GM18511 (cell line): ENCODE results near the gene PEX10.
"Not testable (repeated sequence)": the region's sequence is repeated elsewhere in the genome, so short reads cannot be mapped to it uniquely, and the experiment has no call there.

ENCODE experiments used
- ATAC-seq: cut with Tn5 transposase; IDR thresholded peaks from one replicate; pipeline ENCODE4 v1.9.1; 2021; ENCODE audit warnings: mild to moderate bottlenecking, moderate library complexity; ENCODE audit not compliant: unreplicated experiment

Gene PEX10

GRCh38 chr1:2443277-2444137 lies 31.1 kb upstream of the PEX10 start:
- no peak for ATAC-seq

DNA sequence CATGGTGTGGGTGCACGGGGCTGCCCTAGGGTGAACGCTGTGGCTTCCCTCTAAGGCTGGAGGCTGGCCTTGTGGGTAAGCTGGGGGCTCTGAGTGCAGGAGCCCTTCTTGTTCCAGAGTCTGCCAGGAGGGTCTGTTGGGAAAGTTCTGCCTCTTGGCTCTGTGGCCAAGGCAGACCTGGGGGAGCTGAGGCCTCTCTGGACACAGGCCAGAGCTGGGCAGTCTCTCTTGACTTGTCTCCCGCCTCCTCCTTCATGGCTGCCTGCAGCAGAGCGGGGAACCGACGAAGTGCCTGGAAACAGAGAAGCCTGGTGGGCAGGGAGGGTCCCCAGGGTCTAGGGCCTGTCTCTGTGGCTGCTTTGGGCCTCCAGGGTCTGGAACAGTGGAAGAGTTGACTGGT lies 30.3 kb upstream of the PEX10 start:
- no peak for ATAC-seq

DNA sequence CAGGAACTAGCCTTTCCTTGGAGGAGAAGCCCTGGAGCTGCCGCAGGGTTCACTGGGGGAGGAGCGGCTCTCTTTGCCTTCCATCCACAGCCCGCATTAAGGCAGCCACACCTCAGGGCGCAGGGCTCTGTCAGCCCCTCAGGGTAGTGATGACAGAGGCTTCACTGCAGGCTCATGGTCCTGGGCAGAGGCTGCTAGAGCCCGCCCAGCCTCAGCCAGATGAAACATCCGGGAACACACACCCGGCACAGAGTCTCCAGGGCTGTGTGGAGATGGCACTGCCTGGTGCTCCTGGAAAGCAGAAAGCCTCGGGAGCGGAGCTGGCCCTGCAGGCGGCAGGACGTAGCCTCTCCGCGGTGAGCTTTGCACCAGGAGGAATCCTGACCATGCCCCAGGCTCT lies 29.4 kb upstream of the PEX10 start:
- no peak for ATAC-seq

GRCh38 chr1:2440346-2440745 lies 28.0 kb upstream of the PEX10 start:
- ATAC-seq = not testable (repeated sequence)

- no peak for ATAC-seq
Observed at GRCh38 chr1:2439369-2439768, 27.0 kb upstream of the PEX10 start.

DNA sequence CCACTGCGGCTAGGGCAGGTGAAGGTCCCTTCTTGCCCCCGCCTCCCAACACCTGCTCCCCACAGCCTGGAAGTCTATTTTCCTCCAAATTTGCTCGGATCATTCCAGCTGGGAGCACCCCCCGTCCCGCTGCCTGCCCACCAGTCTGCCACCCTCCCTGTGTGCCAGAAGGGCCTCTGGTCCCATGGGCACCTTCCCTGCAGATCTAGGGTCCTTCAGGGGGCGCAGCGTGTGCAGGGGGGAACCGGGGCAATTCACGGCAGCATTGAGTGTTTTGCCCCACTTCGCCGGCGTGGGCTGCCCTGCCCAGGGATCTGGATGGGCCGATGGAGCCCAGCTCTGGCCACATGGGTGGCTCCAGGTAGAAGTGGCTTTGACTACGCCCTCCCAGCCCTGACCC lies 26.3 kb upstream of the PEX10 start:
- ATAC-seq = no peak

DNA sequence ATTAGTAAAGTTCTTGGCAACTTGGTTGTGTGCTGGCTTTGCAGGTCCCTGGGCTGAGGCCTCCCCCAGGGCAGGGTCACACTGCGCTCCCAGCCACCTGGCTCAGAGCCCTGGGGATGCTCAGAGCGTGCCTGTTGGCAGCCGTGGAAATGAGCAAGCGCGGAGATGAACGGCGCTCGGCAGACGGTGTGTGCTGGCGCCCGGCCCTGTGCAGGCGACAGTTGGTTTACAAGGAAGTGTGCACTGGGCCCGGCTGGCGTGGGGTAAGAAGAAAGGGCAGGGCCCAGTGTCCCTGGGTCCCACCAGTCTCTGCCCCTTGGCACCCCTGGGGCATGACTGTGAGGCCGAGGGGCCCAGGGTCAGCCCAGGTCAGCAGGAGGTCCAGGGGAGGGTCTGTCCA lies 25.7 kb upstream of the PEX10 start:
- no peak for ATAC-seq

GRCh38 chr1:2437617-2438016 lies 25.3 kb upstream of the PEX10 start:
- no peak for ATAC-seq

- no peak for ATAC-seq
Observed at GRCh38 chr1:2436876-2437275, 24.5 kb upstream of the PEX10 start.

DNA sequence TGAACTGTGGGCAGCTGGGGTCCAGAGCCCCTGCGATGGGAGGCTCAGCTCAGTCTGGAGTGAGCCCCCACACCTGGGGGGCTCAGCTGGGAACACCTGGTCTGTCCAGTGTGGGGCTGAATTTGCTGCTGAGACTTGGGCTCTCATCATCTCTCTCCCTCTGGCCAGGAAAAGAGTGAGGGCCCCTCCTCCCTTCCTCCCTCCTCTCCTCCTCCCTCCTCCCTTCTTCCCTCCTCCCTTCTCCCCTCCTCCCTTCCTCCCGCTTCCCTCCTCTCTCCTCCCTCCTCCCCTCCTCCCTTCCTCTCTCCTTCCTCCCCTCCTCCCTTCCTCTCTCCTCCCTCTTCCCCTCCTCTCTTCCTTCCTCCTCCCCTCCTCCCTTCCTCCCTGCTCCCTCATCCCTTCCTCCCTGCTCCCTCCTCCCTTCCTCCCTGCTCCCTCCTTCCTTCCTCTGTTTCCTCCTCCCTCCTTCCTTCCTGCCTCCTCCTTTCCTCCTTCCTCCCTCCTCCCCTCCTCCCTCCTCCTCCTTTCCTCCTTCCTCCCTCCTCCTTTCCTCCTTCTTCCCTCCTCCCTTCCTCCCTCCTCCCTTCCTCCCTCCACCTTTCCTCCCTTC lies 23.5 kb upstream of the PEX10 start:
- ATAC-seq = no peak

GRCh38 chr1:2435091-2435490 lies 22.7 kb upstream of the PEX10 start:
- no peak for ATAC-seq

GRCh38 chr1:2433936-2434655 lies 21.7 kb upstream of the PEX10 start:
- no peak for ATAC-seq

GRCh38 chr1:2433196-2433595 lies 20.8 kb upstream of the PEX10 start:
- ATAC-seq = no peak

GRCh38 chr1:2432441-2432844 lies 20.1 kb upstream of the PEX10 start:
- ATAC-seq = no peak

DNA sequence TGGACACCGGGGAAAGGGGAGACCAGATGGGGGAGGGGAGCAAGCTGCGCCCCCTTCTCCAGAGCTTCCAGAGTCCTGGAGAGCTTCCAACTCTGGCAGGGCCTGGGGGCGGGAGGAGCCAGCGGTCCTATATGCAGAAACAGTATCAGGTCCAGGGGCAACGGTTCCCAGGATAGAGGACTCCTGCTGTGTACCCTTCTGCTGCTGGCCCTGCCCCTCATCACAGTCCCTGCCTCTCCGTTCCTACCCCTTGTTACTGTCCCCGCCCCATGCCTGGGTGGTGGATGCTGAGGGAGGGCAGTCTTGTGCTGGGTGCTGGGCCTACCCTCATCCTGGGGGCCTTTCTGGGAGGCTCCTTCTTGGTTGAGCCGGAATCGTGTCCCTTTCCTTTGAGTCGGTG lies 19.2 kb upstream of the PEX10 start:
- no peak for ATAC-seq

DNA sequence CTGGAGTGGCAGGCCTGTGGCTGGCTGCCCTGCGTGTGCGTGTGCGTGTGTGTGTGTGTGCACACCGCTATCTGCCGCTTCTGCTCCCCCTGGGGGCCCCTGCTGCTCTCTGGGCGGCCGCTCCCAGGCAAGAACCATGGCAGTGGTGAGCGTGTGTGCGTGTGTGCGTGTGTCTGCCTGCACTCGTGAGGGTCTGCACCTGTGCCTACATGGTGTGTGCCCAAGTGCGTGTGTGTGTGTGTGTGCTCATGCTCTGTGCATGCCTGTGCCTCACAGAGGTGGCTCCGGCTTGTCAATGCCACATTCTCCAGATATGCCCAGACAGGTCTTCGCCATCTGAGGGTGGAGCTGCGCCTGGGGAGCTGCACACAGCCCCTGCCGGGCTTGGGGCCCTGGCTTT lies 18.7 kb upstream of the PEX10 start:
- no peak for ATAC-seq

DNA sequence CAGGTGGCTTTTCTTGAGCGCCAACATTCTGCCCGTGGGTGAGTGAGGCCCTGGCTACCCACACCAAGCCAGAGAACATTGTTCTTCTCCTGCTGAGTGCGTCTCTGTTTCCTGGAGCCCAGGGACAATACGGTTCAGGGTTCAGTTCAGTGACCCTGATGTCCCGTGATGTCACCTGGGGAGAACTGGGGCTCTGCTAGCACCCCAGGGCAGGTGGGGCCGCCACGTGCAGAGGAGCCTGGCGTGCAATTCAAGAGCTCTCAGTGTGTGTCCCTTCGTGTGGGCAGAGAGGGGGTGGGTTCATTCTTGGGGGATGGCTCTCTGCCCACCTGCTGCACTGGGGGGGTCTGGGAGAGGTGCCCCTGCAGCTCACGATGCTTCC lies 18.2 kb upstream of the PEX10 start:
- ATAC-seq = no peak

- no peak for ATAC-seq
Observed at GRCh38 chr1:2429780-2430591, 17.6 kb upstream of the PEX10 start.

GRCh38 chr1:2428490-2428889 lies 16.1 kb upstream of the PEX10 start:
- no peak for ATAC-seq

- no peak for ATAC-seq
Observed at GRCh38 chr1:2427976-2428375, 15.6 kb upstream of the PEX10 start.

GRCh38 chr1:2427051-2427450 lies 14.7 kb upstream of the PEX10 start:
- no peak for ATAC-seq
